K562 (cell line): ENCODE measurements around the gene PDCD1. TPM values are rescaled to one million over a fixed set of nuclear protein-coding genes. Genes with fewer than 3 reads are reported as not detected.

Experiments
- ATAC-seq: fragments of 200-7000 bp; cut with Tn5 transposase; 3 replicates; pipeline ENCODE4 v1.9.1; 2020; ENCODE audit warnings: moderate library complexity
- BruUV-seq: library from RNA; stranded (reverse); fragments of 400-500 nt; replicated peaks from 2 replicates; lab custom pipeline; 2021; lab: Mats Ljungman, UMichigan
- CTCF ChIA-PET: fragments of 300-600 bp; formaldehyde crosslinking; extraction: SDS; loops from one replicate; lab custom pipeline; 2021; ENCODE audit warnings: low intra/inter-chr PET ratio; lab: Yijun Ruan, JAX
- POLR2A ChIA-PET: fragments of 300-600, 350-650 bp; sonication (Branson Sonifier 250); formaldehyde crosslinking; extraction: SDS; loops from one replicate; lab custom pipeline; 2021; ENCODE audit warnings: antibody characterized with exemption, inconsistent platforms; lab: Yijun Ruan, JAX
- DNase-seq, 4 experiments: peaks; one replicate each; pipeline versions ENCODE4 v3.0.0 to v3.0.0-alpha.2; 2011 to 2018; ENCODE audit warnings: low spot score in 3 of 4, mixed read lengths in 3 of 4; ENCODE audit errors: extremely low read depth in 1 of 4
- FAIRE-seq: peaks from 2 replicates; lab custom pipeline; 2011; peaks lifted over from hg19 to GRCh38; lab: Jason Lieb, UNC
- H2AFZ ChIP-seq: 2 replicates; pipeline ENCODE4 v1.6.0; 2011; ENCODE audit warnings: low read depth, low read length, control low read depth, inconsistent platforms
- H3K27ac ChIP-seq: fragments of 200-600 bp; 3 replicates; pipeline ENCODE4 v1.8.0; 2011; ENCODE audit warnings: low read depth, mild to moderate bottlenecking, control low read depth, inconsistent platforms, low read length, moderate library complexity, mixed read lengths; ENCODE audit errors: extremely low read depth
- H3K27me3 ChIP-seq, 2 experiments: fragments of 300-600 bp in 1 of 2; 2 replicates in 1 of 2; 3 replicates in 1 of 2; pipeline versions ENCODE4 v1.6.0 to v1.8.0; 2011; ENCODE audit warnings: inconsistent platforms in 2 of 2, low read length in 2 of 2, mild to moderate bottlenecking in 1 of 2, mixed read lengths in 1 of 2, moderate library complexity in 1 of 2; ENCODE audit not compliant: control insufficient read depth in 2 of 2, insufficient read depth in 2 of 2
- H3K36me3 ChIP-seq: fragments of 300-600 bp; 3 replicates; pipeline ENCODE4 v1.8.0; 2011; ENCODE audit warnings: mild to moderate bottlenecking, low read length, inconsistent platforms; ENCODE audit not compliant: control insufficient read depth, insufficient read depth
- H3K4me1 ChIP-seq, 2 experiments: fragments of 200-600 bp in 1 of 2; replicated peaks in 1 of 2; 2 replicates in 1 of 2; 3 replicates in 1 of 2; pipeline versions ENCODE4 v1.5.1 to v1.8.0; 2011; ENCODE audit warnings: inconsistent platforms in 2 of 2, low read length in 2 of 2, mild to moderate bottlenecking in 1 of 2, mixed read lengths in 1 of 2, moderate library complexity in 1 of 2; ENCODE audit not compliant: control insufficient read depth in 2 of 2, insufficient read depth in 2 of 2
- H3K4me2 ChIP-seq: 2 replicates; pipeline ENCODE4 v1.6.1; 2011; ENCODE audit warnings: low read length, control low read depth, inconsistent platforms, mixed read lengths; ENCODE audit not compliant: insufficient read depth
- H3K4me3 ChIP-seq: fragments of 200-600 bp; sonication (generic), shearing (Covaris generic); 2 replicates; pipeline ENCODE4 v1.5.1; 2016; ENCODE audit warnings: control low read depth, inconsistent platforms
- H3K79me2 ChIP-seq: fragments of 200-600 bp; 3 replicates; pipeline ENCODE4 v1.8.0; 2011; ENCODE audit warnings: low read length, inconsistent platforms; ENCODE audit not compliant: control insufficient read depth, insufficient read depth
- H3K9ac ChIP-seq, 2 experiments: 2 replicates each; pipeline versions ENCODE4 v1.6.0 to v1.6.1; 2011; ENCODE audit warnings: low read depth in 2 of 2, low read length in 2 of 2, control low read depth in 1 of 2, inconsistent platforms in 1 of 2, mild to moderate bottlenecking in 1 of 2, mixed read lengths in 1 of 2; ENCODE audit not compliant: insufficient read depth in 1 of 2
- H3K9me1 ChIP-seq: one replicate; pipeline ENCODE4 v1.6.0; 2011; ENCODE audit warnings: inconsistent platforms, mild to moderate bottlenecking, low read length, moderate library complexity; ENCODE audit not compliant: control insufficient read depth, insufficient read depth
- H3K9me3 ChIP-seq: replicated peaks from 2 replicates; pipeline ENCODE4 v1.5.1; 2011; ENCODE audit warnings: low read depth, low read length, inconsistent platforms; ENCODE audit not compliant: control insufficient read depth, insufficient read depth
- H4K20me1 ChIP-seq: replicated peaks from 2 replicates; pipeline ENCODE4 v1.6.1; 2011; ENCODE audit warnings: low read length, inconsistent platforms, mixed read lengths; ENCODE audit not compliant: control insufficient read depth, insufficient read depth
- CAMTA2 ChIP-seq: fragments of 250-450 bp; sonication (Bioruptor Pico); conservative IDR thresholded peaks from 2 replicates; pipeline ENCODE4 v1.5.1; 2022
- CTBP1 ChIP-seq: fragments of 450-650 bp; IDR thresholded peaks from 2 replicates; pipeline ENCODE4 v1.6.1; 2016; ENCODE audit warnings: borderline replicate concordance
- KLF6 ChIP-seq: fragments of 250-450 bp; sonication (Bioruptor Pico); IDR thresholded peaks from 2 replicates; pipeline ENCODE4 v1.4.0; 2020; ENCODE audit warnings: mild to moderate bottlenecking, moderate library complexity, borderline replicate concordance
- PHF20 ChIP-seq: fragments of 450-650 bp; IDR thresholded peaks from 2 replicates; pipeline ENCODE4 v1.6.1; 2018; ENCODE audit not compliant: partially characterized antibody
- RCOR1 ChIP-seq, 2 experiments: IDR thresholded peaks; 2 replicates each; pipeline ENCODE4 v1.6.1; 2012; ENCODE audit warnings: low read depth in 2 of 2, low read length in 2 of 2, borderline replicate concordance in 1 of 2, improper control_type of control experiment in 1 of 2
- XRCC3 ChIP-seq: fragments of 450-650 bp; IDR thresholded peaks from 2 replicates; pipeline ENCODE4 v1.6.1; 2017; ENCODE audit warnings: mild to moderate bottlenecking, moderate library complexity
- ZNF174 ChIP-seq: fragments of 250-450 bp; sonication (Bioruptor Pico); IDR thresholded peaks from 2 replicates; pipeline ENCODE4 v1.4.0; 2020; ENCODE audit warnings: mild to moderate bottlenecking
- ZNF232 ChIP-seq: sonication (generic); formaldehyde crosslinking; IDR thresholded peaks from 2 replicates; pipeline ENCODE4 v1.8.0; 2022; ENCODE audit warnings: mild to moderate bottlenecking, missing genetic modification reagents
- ZNF253 ChIP-seq: fragments of 250-450 bp; sonication (Bioruptor Pico); conservative IDR thresholded peaks from 2 replicates; pipeline ENCODE4 v1.6.1; 2021; ENCODE audit warnings: mild to moderate bottlenecking
- whole genome bisulfite sequencing: fragments of 100-300 bp; shearing (Covaris generic); methylation state at CpG from one replicate; pipeline ENCODE4 v1.1.6; 2016; ENCODE audit warnings: low coverage, mixed read lengths; ENCODE audit not compliant: insufficient coverage; ENCODE audit errors: missing lambda C conversion rate; 5-methylcytosine and 5-hydroxymethylcytosine counted together
- in situ Hi-C: fragments of 300-500 bp; cut with MboI; formaldehyde crosslinking; loops from 4 replicates; pipeline ENCODE4 v1.15.0; 2018; ENCODE audit warnings: inconsistent platforms, mixed read lengths
- intact Hi-C: fragments of 100-400 bp; cut with micrococcal nuclease; formaldehyde crosslinking; loops from 2 replicates; pipeline ENCODE4 v1.14.2; 2022
- polyA plus RNA-seq, 8 experiments: library from polyadenylated mRNA; depleted of rRNA in 4 of 8; stranded (reverse) in 5 of 8; unstranded in 3 of 8; fragments of >200 nt; fragmentation: Nextera tagmentation in 2 of 8; fragmentation: Illumina TruSeq in 1 of 8; extraction: Ambion mirVana in 2 of 8; extraction: Trizol in 1 of 8; gene quantifications; 2 replicates each; pipeline versions ENCODE4 v1.2.1 to v1.2.3, GENCODE V29; 2011 to 2014; ENCODE audit warnings: inconsistent platforms in 1 of 8, missing spikeins in 1 of 8
- total RNA-seq, 7 experiments: library from RNA; depleted of rRNA in 6 of 7; stranded (reverse); fragments of >200 nt in 6 of 7; fragmentation: Illumina TruSeq in 2 of 7; extraction: Trizol in 2 of 7; gene quantifications; 2 replicates each; pipeline versions ENCODE4 v1.2.1 to v1.2.3, GENCODE V29; 2011 to 2021; ENCODE audit warnings: low replicate concordance in 1 of 7
- TF ChIP-seq, protein P1 (sequence below), 3 experiments: IDR thresholded peaks in 2 of 3; conservative IDR thresholded peaks in 1 of 3; 2 replicates each; pipeline ENCODE4 v1.5.1; 2011 to 2012; ENCODE audit warnings: low read length in 3 of 3, mild to moderate bottlenecking in 3 of 3, control low read depth in 2 of 3, improper control_type of control experiment in 1 of 3, inconsistent platforms in 1 of 3, low read depth in 1 of 3, mixed read lengths in 1 of 3, moderate library complexity in 1 of 3; ENCODE audit not compliant: insufficient read depth in 2 of 3
- TF ChIP-seq, protein P2 (sequence below), 2 experiments: fragments of 450-650 bp; IDR thresholded peaks; 2 replicates each; pipeline ENCODE4 v1.6.1; 2016; ENCODE audit warnings: mild to moderate bottlenecking in 2 of 2, borderline replicate concordance in 1 of 2, low read depth in 1 of 2, moderate library complexity in 1 of 2

The PDCD1 gene
- total and polyA plus RNA-seq, 9 of the 15 experiments (the other 6 are each of a cell fraction or from before 2014, with no cell fraction given) = 0.15 to 2.5 (median 1.0) TPM; not detected in 2

DNA sequence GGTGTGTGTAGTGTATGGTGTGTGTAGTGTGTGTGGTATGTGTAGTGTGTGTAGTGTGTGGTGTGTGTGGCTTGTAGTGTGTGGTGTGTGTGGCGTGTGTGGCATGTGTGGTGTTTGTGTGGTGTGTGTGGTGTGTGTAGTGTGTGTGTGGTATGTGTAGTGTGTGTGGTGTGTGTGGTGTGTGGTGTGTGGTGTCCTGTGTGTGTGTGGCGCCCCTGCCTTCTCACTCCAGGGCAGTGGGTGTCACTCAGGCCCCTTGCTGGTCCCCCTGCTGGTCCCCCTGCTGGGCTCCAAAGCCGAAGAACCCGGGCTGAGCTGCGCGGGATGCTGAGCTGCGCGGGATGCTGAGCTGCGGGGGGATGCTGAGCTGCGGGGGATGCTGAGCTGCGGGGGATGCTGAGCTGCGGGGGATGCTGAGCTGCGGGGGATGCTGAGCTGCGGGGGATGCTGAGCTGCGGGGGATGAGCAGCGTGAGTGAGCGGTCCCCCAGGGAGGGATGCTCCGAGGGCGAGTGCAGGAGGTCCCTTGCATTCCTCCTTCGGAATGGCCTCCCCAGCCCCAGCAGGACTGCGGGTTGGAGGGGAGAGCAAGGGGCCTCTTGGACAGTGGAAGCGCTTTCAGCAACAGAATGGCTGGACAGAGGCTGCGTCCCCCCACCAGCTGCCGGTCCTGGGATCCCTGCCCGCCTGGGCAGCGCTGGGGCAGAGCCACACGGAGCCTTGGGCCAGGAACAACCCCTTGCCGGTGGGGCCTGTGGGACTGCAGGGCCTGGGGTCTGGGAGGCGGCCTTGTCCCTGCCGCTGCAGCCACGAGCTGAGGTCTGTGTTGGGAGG, 7.5 kb upstream of the PDCD1 start:
- Histone ChIP-seq H3K9me1 (no peaks in the 10 kb centered on the region), H3K27ac (no peak overlapping the region; the same call in 2 of the 3 replicates), H3K4me1 (peaks cover 5 to 46% of the 10 kb centered on the region in 2 experiments; a peak in 2 of 5 replicates), H3K4me3 (no peak overlapping the region), H3K36me3 (no peaks in the 10 kb centered on the region), H3K27me3 (peaks cover 4 to 63% of the 10 kb centered on the region in 2 experiments; a peak in 4 of 5 replicates), H4K20me1 (peaks cover 5% of the 10 kb centered on the region), H3K79me2 (no peaks in the 10 kb centered on the region), H3K4me2 (no peak overlapping the region), H3K9me3 (peaks cover 4% of the 10 kb centered on the region; the same call in 1 of the 2 replicates), H2AFZ (no peak overlapping the region), H3K9ac (no peak overlapping the region)
- DNase-seq = peak in 1 of 4 experiments; percentile 51
- peak; percentile 69 for ATAC-seq
- in situ Hi-C loops (no loop called here), intact Hi-C loops (no loop called here)
- CTCF ChIA-PET = no interaction called here
- BruUV-seq = no TSS peak
- 3% methylated on average over 6 of the region's 31 CpGs for WGBS
- no peak for FAIRE-seq
- POLR2A ChIA-PET = interaction anchor here (0.6 to 0.7 kb wide), 3 partner anchors 9 to 1242 kb away, joined by 4 read pairs; no protein-coding TSS in a partner anchor
- TF ChIP-seq XRCC3 = no peak
- TF ChIP-seq, protein P1, sequence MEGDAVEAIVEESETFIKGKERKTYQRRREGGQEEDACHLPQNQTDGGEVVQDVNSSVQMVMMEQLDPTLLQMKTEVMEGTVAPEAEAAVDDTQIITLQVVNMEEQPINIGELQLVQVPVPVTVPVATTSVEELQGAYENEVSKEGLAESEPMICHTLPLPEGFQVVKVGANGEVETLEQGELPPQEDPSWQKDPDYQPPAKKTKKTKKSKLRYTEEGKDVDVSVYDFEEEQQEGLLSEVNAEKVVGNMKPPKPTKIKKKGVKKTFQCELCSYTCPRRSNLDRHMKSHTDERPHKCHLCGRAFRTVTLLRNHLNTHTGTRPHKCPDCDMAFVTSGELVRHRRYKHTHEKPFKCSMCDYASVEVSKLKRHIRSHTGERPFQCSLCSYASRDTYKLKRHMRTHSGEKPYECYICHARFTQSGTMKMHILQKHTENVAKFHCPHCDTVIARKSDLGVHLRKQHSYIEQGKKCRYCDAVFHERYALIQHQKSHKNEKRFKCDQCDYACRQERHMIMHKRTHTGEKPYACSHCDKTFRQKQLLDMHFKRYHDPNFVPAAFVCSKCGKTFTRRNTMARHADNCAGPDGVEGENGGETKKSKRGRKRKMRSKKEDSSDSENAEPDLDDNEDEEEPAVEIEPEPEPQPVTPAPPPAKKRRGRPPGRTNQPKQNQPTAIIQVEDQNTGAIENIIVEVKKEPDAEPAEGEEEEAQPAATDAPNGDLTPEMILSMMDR (IDR thresholded peaks at IDR 0.05 in 2 of 3, conservative IDR thresholded peaks at IDR 0.05 in 1 of 3; ENCODE audit: insufficient read depth in 2 of 3, low read depth in 1 of 3, low read length in 3 of 3) = peak in 2 of 3 experiments; percentile 11 to 21; a peak in 1 of 6 replicates
- peak in 1 of 2 experiments; percentile 51; a peak in 1 of 4 replicates for TF ChIP-seq RCOR1 (IDR thresholded peaks at IDR 0.05; ENCODE audit: borderline replicate concordance in 1 of 2, low read depth in 2 of 2, low read length in 2 of 2)
- no peak for TF ChIP-seq ZNF174 (CRISPR knock-in tag)
- no peak for TF ChIP-seq ZNF253 (CRISPR knock-in tag)
- TF ChIP-seq KLF6 = no peak
- no peak for TF ChIP-seq ZNF232 (CRISPR knock-in tag)
- TF ChIP-seq CAMTA2 (CRISPR knock-in tag) = no peak
- TF ChIP-seq, protein P2, sequence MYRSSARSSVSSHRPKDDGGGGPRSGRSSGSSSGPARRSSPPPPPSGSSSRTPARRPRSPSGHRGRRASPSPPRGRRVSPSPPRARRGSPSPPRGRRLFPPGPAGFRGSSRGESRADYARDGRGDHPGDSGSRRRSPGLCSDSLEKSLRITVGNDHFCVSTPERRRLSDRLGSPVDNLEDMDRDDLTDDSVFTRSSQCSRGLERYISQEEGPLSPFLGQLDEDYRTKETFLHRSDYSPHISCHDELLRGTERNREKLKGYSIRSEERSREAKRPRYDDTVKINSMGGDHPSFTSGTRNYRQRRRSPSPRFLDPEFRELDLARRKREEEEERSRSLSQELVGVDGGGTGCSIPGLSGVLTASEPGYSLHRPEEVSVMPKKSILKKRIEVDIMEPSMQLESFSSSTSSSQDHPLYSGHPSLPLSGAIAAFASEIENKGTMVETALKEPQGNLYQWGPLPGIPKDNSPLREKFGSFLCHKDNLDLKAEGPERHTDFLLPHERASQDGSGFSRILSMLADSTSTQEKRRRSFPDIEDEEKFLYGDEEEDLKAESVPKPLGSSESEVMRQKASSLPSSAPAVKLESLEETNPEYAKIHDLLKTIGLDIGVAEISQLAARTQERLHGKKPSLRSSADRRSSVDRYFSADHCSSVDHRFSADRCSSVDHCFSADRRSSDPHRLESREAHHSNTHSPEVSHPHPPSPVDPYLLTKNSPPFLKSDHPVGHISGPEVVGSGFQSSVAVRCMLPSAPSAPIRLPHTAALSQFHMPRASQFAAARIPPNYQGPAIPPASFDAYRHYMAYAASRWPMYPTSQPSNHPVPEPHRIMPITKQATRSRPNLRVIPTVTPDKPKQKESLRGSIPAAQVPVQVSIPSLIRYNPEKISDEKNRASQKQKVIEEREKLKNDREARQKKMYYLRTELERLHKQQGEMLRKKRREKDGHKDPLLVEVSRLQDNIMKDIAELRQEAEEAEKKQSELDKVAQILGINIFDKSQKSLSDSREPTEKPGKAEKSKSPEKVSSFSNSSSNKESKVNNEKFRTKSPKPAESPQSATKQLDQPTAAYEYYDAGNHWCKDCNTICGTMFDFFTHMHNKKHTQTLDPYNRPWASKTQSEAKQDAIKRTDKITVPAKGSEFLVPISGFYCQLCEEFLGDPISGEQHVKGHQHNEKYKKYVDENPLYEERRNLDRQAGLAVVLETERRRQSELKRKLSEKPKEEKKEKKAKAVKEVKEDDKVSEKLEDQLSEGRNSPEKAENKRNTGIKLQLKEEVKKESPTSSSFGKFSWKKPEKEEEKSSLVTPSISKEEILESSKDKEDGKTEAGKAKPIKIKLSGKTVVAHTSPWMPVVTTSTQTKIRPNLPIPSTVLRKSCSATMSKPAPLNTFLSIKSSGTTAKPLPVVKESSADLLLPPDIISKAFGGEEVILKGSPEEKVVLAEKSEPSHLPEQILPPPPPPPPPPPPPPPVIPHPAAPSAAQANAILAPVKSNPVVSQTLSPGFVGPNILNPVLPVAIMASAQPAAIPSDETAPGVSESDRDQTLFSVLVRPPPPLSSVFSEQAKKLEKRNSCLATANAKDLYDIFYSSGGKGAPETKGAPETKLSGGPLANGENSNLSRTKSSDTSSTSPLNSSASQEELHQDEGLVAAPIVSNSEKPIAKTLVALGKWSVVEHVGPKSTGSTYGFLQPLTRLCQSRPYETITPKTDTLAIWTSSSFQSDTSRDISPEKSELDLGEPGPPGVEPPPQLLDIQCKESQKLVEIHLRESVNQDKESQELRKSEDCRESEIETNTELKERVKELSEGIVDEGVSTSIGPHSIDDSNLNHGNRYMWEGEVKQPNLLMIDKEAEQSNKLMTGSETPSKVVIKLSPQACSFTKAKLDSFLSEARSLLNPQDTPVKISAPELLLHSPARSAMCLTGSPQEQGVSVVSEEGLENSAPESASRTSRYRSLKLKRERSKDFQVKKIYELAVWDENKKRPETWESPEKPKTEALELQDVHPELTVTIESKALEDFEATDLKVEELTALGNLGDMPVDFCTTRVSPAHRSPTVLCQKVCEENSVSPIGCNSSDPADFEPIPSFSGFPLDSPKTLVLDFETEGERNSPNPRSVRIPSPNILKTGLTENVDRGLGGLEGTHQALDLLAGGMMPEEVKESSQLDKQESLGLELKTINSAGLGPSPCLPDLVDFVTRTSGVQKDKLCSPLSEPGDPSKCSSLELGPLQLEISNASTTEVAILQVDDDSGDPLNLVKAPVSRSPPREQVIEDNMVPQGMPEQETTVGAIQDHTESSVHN (IDR thresholded peaks at IDR 0.05; ENCODE audit: borderline replicate concordance in 1 of 2, low read depth in 1 of 2) = no peak
- TF ChIP-seq PHF20 = peak; percentile 65
- peak; percentile 90 for TF ChIP-seq CTBP1
